Measurements from ENCODE around the gene VMP1. TPM values are rescaled to one million over a fixed set of nuclear protein-coding genes. Genes with fewer than 3 reads are reported as not detected.

VMP1 gene
- total and polyA plus RNA-seq, 2 of the 4 experiments (the other 2 are of a cell fraction), result 89.8 to 197 TPM

GRCh38 chr17:59776577-59776976 lies 69.1 kb downstream of the VMP1 start:
- H4K8ac ChIP-seq (ENCODE audit: low read depth in 2 of 2, low read length in 2 of 2), result no peak overlapping the region
- H3K36me3 ChIP-seq (ENCODE audit: control insufficient read depth, insufficient read depth, low read length), result peaks cover 8% of the 10 kb centered on the region
- no peak overlapping the region for H2BK5ac ChIP-seq (ENCODE audit: low read depth, low read length, poor library complexity, severe bottlenecking)
- H4K20me1 ChIP-seq (ENCODE audit: insufficient read depth, low read length), result no peaks in the 10 kb centered on the region
- H3K9me3 ChIP-seq (ENCODE audit: control insufficient read depth, insufficient read depth, low read length), result 0 out of 2 replicates have a peak, but pooled peaks cover 2% of the 10 kb centered on the region
- H3K56ac ChIP-seq (ENCODE audit: extremely low read depth, insufficient read depth, low read length), result no peak overlapping the region
- dilution Hi-C loops (cut with HindIII; ENCODE audit: low sequenced_read_pairs, unreplicated experiment) (no loop called here), in situ Hi-C loops (cut with MboI; ENCODE audit: low sequenced_read_pairs) (no loop called here), intact Hi-C loops (cut with micrococcal nuclease) (no loop called here)
- no peak overlapping the region for H3K4me3 ChIP-seq (ENCODE audit: insufficient read depth, low read depth, low read length)
- no peak for ATAC-seq (ENCODE audit: low read depth)
- CTCF ChIA-PET, result interaction anchor here (0.8 kb wide), 1 partner anchor 22 kb away, joined by 3 read pairs; no protein-coding TSS in a partner anchor
- 0 out of 2 replicates have a peak, but pooled peaks cover under 1% of the 10 kb centered on the region for H3K9me1 ChIP-seq (ENCODE audit: insufficient read depth, low read length)
- no peak overlapping the region for H3K27ac ChIP-seq (ENCODE audit: insufficient read depth, low read length)
- 0 out of 3 replicates have a peak overlapping the region, but pooled peaks have one; percentile 26 for H2BK15ac ChIP-seq (ENCODE audit: low read depth, low read length)
- no peak overlapping the region for H3K14ac ChIP-seq (replicated peaks; ENCODE audit: low read depth, low read length)
- H3K27me3 ChIP-seq (ENCODE audit: control insufficient read depth, insufficient read depth, low read length), result no peaks in the 10 kb centered on the region
- H4K91ac ChIP-seq (ENCODE audit: insufficient read depth, low read depth, low read length), result no peak overlapping the region
- peaks cover 23 to 47% of the 10 kb centered on the region in 2 experiments for H3K79me1 ChIP-seq (ENCODE audit: low read depth in 1 of 2, low read length in 2 of 2)
- TF ChIP-seq MAFK (IDR thresholded peaks at IDR 0.05; ENCODE audit: low read depth, low read length) (no peak), RFX5 (IDR thresholded peaks at IDR 0.05; ENCODE audit: low read depth, low read length) (no peak), CTCF (conservative IDR thresholded peaks at IDR 0.05; ENCODE audit: low read depth, low read length) (no peak), SMC3 (IDR thresholded peaks at IDR 0.05; ENCODE audit: low read depth, low read length) (no peak), RCOR1 (IDR thresholded peaks at IDR 0.05; ENCODE audit: insufficient replicate concordance, low read length) (no peak), NFE2L2 (IDR thresholded peaks at IDR 0.05; ENCODE audit: low read depth, low read length) (no peak), BHLHE40 (IDR thresholded peaks at IDR 0.05; ENCODE audit: low read depth, low read length) (no peak), RAD21 (IDR thresholded peaks at IDR 0.05; ENCODE audit: low read length) (no peak), FOS (IDR thresholded peaks at IDR 0.05; ENCODE audit: low read depth, low read length) (no peak), CHD1 (IDR thresholded peaks at IDR 0.05; ENCODE audit: low read depth, low read length) (no peak), POLR2A (IDR thresholded peaks at IDR 0.05; ENCODE audit: low read depth, low read length) (no peak), MXI1 (IDR thresholded peaks at IDR 0.05; ENCODE audit: borderline replicate concordance, low read depth, low read length) (no peak), ELK1 (IDR thresholded peaks at IDR 0.05; ENCODE audit: borderline replicate concordance, low read depth, low read length) (no peak), USF2 (IDR thresholded peaks at IDR 0.05; ENCODE audit: low read depth, low read length) (no peak), MAZ (IDR thresholded peaks at IDR 0.05; ENCODE audit: borderline replicate concordance, low read depth, low read length) (no peak), CEBPB (IDR thresholded peaks at IDR 0.05; ENCODE audit: low read depth, low read length) (no peak)
- no peak overlapping the region for H2BK120ac ChIP-seq (ENCODE audit: low read depth, low read length)
- H3K4ac ChIP-seq (ENCODE audit: low read depth, low read length), result no peak overlapping the region
- H3K9ac ChIP-seq (ENCODE audit: low read depth, low read length), result no peak overlapping the region
- peaks cover 8% of the 10 kb centered on the region for H3K4me1 ChIP-seq (ENCODE audit: control insufficient read depth, insufficient read depth, low read length)
- no peak for DNase-seq
- no peak overlapping the region for H2AFZ ChIP-seq (replicated peaks; ENCODE audit: low read length, poor library complexity)
- H2AK9ac ChIP-seq (replicated peaks; ENCODE audit: low read depth, low read length, poor library complexity), result no peak overlapping the region
- no peak overlapping the region for H3K4me2 ChIP-seq (ENCODE audit: low read depth, low read length)
- no TSS peak for BruUV-seq (replicated peaks)
- no peak overlapping the region for H3K18ac ChIP-seq (ENCODE audit: low read depth, low read length)
- no CpG with 5 or more reads among the region's 1 CpG for WGBS, 2 experiments (ENCODE audit: extremely low coverage in 2 of 2, insufficient read length in 1 of 2)
- H4K5ac ChIP-seq (ENCODE audit: low read depth, low read length), result no peak overlapping the region
- POLR2A ChIA-PET (ENCODE audit: unreplicated experiment), result no interaction called here
- no peak overlapping the region; the same call in 1 of the 2 replicates for H3K23ac ChIP-seq (ENCODE audit: low read depth, low read length)
- no peak overlapping the region for H2AK5ac ChIP-seq (ENCODE audit: low read depth, low read length)
- H2BK20ac ChIP-seq (ENCODE audit: low read depth, low read length), result 0 out of 2 replicates have a peak overlapping the region, but pooled peaks have one; percentile 3

Data from IMR-90 (cell line).